ENCODE data around the gene PRKAG2. TPM values are rescaled to one million over a fixed set of nuclear protein-coding genes. Genes with fewer than 3 reads are reported as not detected.

PRKAG2 gene
- total RNA-seq, 1 experiment from 2014 or later: 23.9 TPM

- Histone ChIP-seq H3K27me3 (ENCODE audit: low read length) (no peaks in the 10 kb centered on the region), H3K9me3 (ENCODE audit: low read length) (no peaks in the 10 kb centered on the region), H3K4me1 (ENCODE audit: insufficient read depth, low read length) (peaks cover 22% of the 10 kb centered on the region), H3K27ac (ENCODE audit: low read length) (no peak overlapping the region), H3K9ac (ENCODE audit: low read length) (no peak overlapping the region), H3F3A (ENCODE audit: low read length, unreplicated experiment) (no peaks in the 10 kb centered on the region), H3K79me2 (ENCODE audit: low read length) (no peaks in the 10 kb centered on the region), H4K20me1 (ENCODE audit: low read length) (no peaks in the 10 kb centered on the region), H2AFZ (ENCODE audit: low read length) (no peak overlapping the region), H3K4me2 (ENCODE audit: low read length) (no peak overlapping the region), H3K9me2 (replicated peaks; ENCODE audit: low read length) (no peaks in the 10 kb centered on the region), H3K36me3 (ENCODE audit: low read depth, low read length) (no peaks in the 10 kb centered on the region), H3K4me3 (ENCODE audit: low read length) (no peak overlapping the region)
- TF ChIP-seq, protein P1, sequence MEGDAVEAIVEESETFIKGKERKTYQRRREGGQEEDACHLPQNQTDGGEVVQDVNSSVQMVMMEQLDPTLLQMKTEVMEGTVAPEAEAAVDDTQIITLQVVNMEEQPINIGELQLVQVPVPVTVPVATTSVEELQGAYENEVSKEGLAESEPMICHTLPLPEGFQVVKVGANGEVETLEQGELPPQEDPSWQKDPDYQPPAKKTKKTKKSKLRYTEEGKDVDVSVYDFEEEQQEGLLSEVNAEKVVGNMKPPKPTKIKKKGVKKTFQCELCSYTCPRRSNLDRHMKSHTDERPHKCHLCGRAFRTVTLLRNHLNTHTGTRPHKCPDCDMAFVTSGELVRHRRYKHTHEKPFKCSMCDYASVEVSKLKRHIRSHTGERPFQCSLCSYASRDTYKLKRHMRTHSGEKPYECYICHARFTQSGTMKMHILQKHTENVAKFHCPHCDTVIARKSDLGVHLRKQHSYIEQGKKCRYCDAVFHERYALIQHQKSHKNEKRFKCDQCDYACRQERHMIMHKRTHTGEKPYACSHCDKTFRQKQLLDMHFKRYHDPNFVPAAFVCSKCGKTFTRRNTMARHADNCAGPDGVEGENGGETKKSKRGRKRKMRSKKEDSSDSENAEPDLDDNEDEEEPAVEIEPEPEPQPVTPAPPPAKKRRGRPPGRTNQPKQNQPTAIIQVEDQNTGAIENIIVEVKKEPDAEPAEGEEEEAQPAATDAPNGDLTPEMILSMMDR (conservative IDR thresholded peaks at IDR 0.05; ENCODE audit: low read depth, low read length): no peak
- TF ChIP-seq EZH2phosphoT487 (IDR thresholded peaks at IDR 0.05; ENCODE audit: borderline replicate concordance, low read length) (no peak), EZH2 (IDR thresholded peaks at IDR 0.05; ENCODE audit: low read length, unreplicated experiment) (no peak)
- DNase-seq (no peak), ATAC-seq (no peak)
- no TSS peak for BruUV-seq (replicated peaks)
- POLR2A ChIA-PET (ENCODE audit: unreplicated experiment): no interaction called here
- intact Hi-C loops (cut with micrococcal nuclease): no loop called here
- CTCF ChIA-PET: no interaction called here
Observed at GRCh38 chr7:151817981-151818673, 58.8 kb downstream of the PRKAG2 start.

DNA sequence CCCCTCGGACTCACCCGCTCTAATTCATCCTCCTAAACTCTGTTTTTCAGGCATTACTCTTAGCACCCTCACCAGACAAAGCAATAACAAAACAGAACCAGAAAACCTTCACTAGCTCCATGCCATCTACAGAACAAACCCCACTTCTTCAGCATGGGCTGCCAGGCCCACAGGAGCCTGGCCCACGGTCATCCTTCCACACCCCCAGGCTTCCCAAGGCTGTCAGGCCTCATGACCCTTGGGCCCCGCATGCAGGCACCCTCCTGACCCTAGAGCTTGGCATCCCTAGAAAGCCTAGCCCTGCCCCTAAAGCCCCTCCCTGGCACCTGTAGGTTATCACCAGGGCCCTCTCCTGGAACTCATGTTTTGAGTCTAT is 59.6 kb downstream of the PRKAG2 start:
- Histone ChIP-seq H3K27me3 (ENCODE audit: low read length) (no peaks in the 10 kb centered on the region), H3K27ac (ENCODE audit: low read length) (no peak overlapping the region), H3F3A (ENCODE audit: low read length, unreplicated experiment) (no peaks in the 10 kb centered on the region), H3K4me3 (ENCODE audit: low read length) (no peak overlapping the region), H3K4me2 (ENCODE audit: low read length) (no peak overlapping the region), H3K9me3 (ENCODE audit: low read length) (no peaks in the 10 kb centered on the region), H3K36me3 (ENCODE audit: low read depth, low read length) (no peaks in the 10 kb centered on the region), H3K79me2 (ENCODE audit: low read length) (no peaks in the 10 kb centered on the region), H3K4me1 (ENCODE audit: insufficient read depth, low read length) (peaks cover 22% of the 10 kb centered on the region), H2AFZ (ENCODE audit: low read length) (no peak overlapping the region), H4K20me1 (ENCODE audit: low read length) (no peaks in the 10 kb centered on the region), H3K9ac (ENCODE audit: low read length) (no peak overlapping the region), H3K9me2 (replicated peaks; ENCODE audit: low read length) (no peaks in the 10 kb centered on the region)
- BruUV-seq (replicated peaks): no TSS peak
- CTCF ChIA-PET: no interaction called here
- no peak for DNase-seq
- POLR2A ChIA-PET (ENCODE audit: unreplicated experiment): no interaction called here
- TF ChIP-seq EZH2 (IDR thresholded peaks at IDR 0.05; ENCODE audit: low read length, unreplicated experiment) (no peak), EZH2phosphoT487 (IDR thresholded peaks at IDR 0.05; ENCODE audit: borderline replicate concordance, low read length) (no peak)
- TF ChIP-seq, protein P1 (conservative IDR thresholded peaks at IDR 0.05; ENCODE audit: low read depth, low read length): no peak
- intact Hi-C loops (cut with micrococcal nuclease): no loop called here
- no peak for ATAC-seq

- Histone ChIP-seq H3K4me1 (ENCODE audit: insufficient read depth, low read length) (peaks cover 22% of the 10 kb centered on the region), H3K79me2 (ENCODE audit: low read length) (no peaks in the 10 kb centered on the region), H3K4me3 (ENCODE audit: low read length) (no peak overlapping the region), H3K4me2 (ENCODE audit: low read length) (no peak overlapping the region), H3K9me3 (ENCODE audit: low read length) (no peaks in the 10 kb centered on the region), H3K27ac (ENCODE audit: low read length) (no peak overlapping the region), H3K9me2 (replicated peaks; ENCODE audit: low read length) (no peaks in the 10 kb centered on the region), H3K27me3 (ENCODE audit: low read length) (no peaks in the 10 kb centered on the region), H2AFZ (ENCODE audit: low read length) (no peak overlapping the region), H4K20me1 (ENCODE audit: low read length) (no peaks in the 10 kb centered on the region), H3F3A (ENCODE audit: low read length, unreplicated experiment) (no peaks in the 10 kb centered on the region), H3K9ac (ENCODE audit: low read length) (no peak overlapping the region), H3K36me3 (ENCODE audit: low read depth, low read length) (no peaks in the 10 kb centered on the region)
- no TSS peak for BruUV-seq (replicated peaks)
- CTCF ChIA-PET: no interaction called here
- TF ChIP-seq, protein P1 (conservative IDR thresholded peaks at IDR 0.05; ENCODE audit: low read depth, low read length): no peak
- TF ChIP-seq EZH2phosphoT487 (IDR thresholded peaks at IDR 0.05; ENCODE audit: borderline replicate concordance, low read length) (no peak), EZH2 (IDR thresholded peaks at IDR 0.05; ENCODE audit: low read length, unreplicated experiment) (no peak)
- POLR2A ChIA-PET (ENCODE audit: unreplicated experiment): no interaction called here
- intact Hi-C loops (cut with micrococcal nuclease): no loop called here
- no peak for ATAC-seq
- no peak for DNase-seq
Observed at GRCh38 chr7:151816562-151817314, 60.2 kb downstream of the PRKAG2 start.

All from PC-3 (cell line).